Endometrial microvascular endothelial cells (primary cell): ENCODE results near the gene SLC4A5. TPM values are rescaled to one million over a fixed set of nuclear protein-coding genes. Genes with fewer than 3 reads are reported as not detected.
"Not testable (repeated sequence)": the region's sequence is repeated elsewhere in the genome, so short reads cannot be mapped to it uniquely, and the experiment has no call there.

Experiments used
- in situ Hi-C: cut with HindIII; loops from 2 replicates; pipeline ENCODE4 v1.10.0; 2017; ENCODE audit warnings: low sequenced_read_pairs, low pct_unique_long_range_greater_than_20kb; ENCODE audit errors: inconsistent ontology term
- total RNA-seq: library from RNA; depleted of rRNA; stranded (reverse); fragments of >200 nt; gene quantifications from one replicate; pipeline ENCODE4 v1.2.3, GENCODE V29; 2015; ENCODE audit errors: inconsistent ontology term

The SLC4A5 gene
- total RNA-seq, 1 donor from 2014 or later = 0.37 TPM

DNA sequence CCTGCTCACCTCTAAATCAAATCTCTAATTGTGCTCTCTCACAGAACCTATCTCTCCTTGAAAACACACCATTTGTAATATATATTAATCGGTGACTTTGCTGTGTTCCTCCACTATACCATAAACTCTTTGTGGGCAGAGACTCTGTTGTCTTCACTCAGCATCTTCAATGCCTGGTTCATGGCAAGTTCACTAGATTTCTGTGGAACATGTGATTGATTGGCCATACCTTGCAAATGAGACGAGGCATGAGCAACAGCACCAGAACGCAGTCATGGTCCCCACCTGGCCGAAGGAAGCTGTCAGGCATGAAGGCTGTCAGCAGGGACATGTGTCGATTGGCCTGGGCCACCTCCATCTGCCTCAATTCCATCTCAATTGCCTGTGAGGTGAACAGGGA, 25.3 kb upstream of the SLC4A5 start:
- in situ Hi-C loops = no loop called here

DNA sequence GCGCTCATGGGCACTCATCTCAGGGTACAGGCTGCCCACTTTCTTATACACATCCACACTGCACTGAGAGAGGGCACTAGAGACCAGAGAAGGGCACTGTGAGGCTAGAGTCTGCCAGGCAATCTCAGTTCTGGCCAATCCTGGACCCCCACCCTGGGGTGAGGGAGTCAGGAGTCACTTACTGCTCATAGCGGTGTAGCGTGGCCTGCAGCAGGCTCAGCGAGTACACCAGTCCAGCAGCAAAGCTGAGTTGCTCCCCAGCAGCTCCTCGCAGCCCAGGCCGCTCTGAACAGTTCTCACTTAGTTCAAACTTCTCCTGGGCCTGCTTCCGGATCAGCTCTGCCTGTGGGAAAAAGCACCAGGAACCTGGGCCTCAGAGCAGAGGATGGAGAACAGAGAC, 24.6 kb upstream of the SLC4A5 start:
- in situ Hi-C loops = no loop called here

DNA sequence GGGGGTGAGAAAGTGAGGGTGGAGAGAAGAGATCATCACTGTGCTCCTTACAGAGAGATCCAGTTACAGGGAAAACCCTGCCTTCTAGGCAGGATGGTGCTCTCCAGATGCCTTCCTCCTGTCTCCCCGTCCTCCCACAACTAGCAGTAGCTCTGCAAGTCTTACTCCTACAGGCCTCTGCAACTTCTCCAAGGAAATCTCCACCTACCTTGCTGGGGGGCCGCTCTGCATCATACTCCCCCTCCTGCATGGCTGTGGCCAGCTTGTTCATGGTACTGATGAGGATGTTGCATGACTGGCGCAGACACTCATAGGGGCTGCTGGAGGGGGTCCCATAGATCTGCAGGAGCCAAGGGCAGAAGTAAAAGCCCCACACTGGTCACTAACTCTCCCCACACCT, 22.8 kb upstream of the SLC4A5 start:
- in situ Hi-C loops = no loop called here

DNA sequence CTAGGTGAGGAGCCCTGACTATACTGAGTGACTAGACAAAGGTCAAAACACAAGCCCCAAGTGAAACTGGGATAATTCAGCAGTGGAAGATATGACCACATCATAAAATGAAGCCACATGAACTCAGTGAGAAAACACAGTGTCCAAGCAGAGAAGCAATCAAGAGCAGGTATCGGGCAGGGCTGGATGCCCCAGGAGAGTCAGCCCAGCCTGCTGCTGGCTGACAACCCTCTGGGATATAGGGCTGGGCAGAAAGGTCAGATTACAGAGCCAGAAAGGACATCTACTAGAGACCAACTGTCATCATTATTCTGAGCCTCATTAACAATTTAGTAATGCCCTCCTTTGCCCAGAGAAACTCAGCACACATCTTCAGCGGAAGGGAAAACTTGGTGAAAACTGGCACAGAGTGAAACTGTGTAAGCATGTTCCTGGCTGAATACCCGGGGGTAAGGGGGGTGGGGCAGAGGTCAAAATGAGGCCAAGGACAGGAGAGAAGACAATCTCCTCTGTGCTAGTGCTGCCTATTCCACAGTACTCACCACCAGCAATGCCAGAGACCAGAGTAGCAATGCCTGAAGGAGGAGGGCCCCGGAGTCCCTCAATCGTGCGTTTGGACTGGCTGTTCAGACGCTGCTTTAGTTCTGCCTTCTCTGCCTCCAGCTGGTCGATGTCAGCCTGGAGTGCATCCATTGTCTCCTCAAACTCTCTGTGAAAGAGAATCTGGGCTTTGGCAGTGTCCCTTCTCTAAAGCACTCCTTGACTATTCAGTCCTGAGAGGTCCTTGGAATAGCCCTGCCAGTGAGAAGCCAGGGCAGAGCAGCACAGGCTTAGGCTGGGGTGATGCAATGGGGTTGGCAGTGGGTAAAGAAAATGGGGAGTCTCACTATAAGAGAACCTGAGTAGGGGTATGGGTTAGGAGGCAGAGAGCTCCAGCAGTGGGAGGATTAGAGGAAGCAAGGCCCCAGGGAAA, 21.6 kb upstream of the SLC4A5 start:
- in situ Hi-C loops = no loop called here

DNA sequence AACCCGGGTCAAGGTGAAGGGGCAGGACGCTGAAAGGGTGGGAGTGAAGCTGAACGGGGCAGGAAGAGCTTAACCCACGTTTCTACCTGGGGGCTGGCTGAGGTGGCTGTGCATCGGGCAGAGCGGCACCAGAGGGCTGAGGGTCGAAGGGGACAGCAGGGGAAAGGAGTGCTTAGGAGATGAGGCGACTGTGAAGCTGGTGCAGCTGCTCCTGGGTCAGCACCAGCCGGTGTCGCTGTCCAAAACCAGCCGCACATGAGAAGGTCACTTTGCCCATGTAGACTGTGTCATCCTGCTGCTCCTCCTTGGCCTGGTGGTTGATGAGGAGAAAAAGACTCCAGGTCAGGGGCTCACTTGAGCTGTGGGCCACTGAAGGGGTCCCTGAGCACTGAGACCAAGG, 18.1 kb upstream of the SLC4A5 start:
- in situ Hi-C loops = no loop called here

DNA sequence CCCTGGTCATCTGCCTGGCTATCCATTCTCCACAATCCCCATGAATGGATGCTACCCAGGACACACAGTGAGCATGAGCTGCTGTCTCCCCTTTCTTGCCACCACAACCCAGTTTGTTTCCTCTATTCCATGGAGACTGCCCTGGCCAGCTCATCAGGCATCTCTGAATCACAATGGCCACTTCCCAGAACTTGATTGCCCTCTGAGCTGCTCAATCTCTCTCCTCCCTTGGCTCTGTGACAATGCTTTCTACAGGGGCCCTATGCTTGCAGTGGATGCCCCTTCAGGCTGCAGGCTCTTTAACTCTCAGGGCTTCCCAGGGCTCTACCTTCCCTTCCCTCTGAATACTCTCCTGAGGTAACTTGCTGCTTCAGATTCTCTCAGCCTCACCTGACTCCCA, 14.4 kb upstream of the SLC4A5 start:
- in situ Hi-C loops = no loop called here

DNA sequence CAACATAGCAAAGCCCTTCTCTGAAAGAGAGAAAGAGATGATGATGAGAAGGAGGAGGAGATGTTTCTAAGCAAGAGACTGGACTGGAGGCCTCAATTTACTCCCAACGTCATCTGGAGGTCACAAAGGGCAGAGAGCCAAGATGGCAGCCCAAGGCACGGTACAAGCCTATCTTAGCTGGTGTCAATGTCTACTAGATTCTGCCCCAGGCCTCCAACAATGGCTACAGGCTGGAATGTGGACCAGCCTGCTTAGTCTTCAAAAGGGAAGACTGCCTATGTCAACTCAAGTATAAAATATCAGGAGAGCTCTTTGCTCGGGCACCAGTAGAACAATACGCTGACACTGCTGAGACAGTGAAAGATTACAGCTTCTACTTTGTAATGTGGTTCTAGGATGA, 6.7 kb upstream of the SLC4A5 start:
- in situ Hi-C loops = no loop called here

DNA sequence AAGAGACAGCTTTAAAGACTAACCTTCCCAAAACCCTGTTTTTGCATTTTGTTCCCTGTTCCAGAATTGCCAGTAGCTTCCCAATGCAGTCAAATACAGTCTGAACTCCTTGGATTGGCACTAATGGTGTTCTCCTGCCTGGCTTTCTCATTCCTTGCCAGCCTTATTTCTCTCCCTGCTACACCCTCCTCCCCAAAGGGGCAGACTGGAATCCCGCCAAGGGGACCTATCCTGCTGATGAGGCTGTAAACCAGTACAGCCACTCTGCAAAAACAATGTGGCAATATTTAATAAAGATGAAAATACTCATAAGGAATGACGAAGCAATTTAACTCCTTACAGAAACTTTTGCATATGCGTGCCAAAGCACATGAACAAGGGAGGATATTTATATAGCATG, 4.5 kb upstream of the SLC4A5 start:
- in situ Hi-C loops = no loop called here

DNA sequence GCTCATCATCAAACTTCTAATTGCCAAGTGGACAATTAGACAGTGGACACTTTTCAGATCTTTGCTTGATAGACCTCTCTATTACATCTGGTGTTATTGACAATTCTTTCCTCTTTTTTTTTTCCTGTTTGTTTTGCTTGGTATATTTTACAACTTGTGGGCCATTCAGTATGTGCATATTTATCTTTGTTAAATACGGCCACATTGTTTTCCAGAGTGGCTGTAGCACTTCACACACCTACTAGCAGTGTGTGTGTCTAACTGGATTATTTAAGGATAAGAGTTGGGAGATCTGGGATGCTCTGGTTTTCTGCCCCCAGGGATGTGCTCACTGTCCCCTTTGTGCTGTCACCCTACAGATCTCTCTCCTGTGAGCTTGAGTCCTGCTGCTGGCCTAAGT, 4.1 kb upstream of the SLC4A5 start:
- in situ Hi-C loops = no loop called here

DNA sequence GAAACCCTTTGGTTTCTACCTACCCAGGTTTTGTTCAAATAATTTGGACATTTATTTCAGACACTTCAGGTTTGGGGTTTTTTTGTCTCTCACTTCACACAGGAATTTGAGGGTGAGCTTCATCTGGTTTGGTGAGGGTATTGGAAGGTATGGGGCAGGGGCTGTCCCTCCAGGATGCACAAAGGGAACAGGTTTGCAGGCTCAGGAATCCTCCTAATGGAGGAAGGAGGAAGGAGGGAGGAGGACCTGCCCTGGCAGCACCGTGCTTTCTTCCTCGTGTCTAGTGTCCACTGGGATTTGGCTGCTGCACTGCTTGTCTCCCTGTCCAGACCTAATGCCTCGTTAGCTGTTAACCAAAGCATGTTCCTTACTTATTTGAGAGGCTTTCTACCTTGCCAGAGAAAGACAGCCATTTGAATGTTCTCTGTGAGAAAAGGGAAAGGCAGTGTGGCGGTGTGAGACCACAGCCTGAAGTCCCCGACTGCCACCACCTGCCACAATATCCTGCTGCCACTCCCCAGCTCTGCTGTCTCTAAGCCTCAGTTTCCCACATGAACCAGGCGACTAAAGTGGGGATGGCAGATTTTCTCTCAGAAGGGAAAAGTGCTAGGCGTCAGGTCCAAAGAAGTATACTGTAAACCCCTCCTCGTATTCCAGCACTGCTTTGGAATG, 2.2 kb upstream of the SLC4A5 start:
- in situ Hi-C loops = no loop called here

DNA sequence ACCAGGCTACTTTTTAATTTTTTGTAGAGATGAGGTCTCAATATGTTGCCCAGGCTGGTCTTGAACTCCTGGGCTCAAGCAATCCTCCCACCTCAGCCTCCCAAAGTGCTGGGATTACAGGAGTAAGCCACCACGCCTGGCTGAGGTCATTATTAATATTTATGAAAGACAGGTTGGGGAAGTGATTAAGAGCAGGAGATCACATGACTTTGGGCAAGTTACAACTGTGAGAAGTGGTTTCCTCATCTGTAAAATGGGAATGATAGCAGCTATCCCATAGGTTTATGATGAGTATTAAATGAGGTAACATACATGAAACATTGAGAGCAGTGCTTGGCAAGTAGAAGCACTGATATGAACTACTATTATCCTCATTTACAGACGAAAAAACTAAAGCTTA, 7.0 kb downstream of the SLC4A5 start:
- in situ Hi-C loops = not testable (repeated sequence)

DNA sequence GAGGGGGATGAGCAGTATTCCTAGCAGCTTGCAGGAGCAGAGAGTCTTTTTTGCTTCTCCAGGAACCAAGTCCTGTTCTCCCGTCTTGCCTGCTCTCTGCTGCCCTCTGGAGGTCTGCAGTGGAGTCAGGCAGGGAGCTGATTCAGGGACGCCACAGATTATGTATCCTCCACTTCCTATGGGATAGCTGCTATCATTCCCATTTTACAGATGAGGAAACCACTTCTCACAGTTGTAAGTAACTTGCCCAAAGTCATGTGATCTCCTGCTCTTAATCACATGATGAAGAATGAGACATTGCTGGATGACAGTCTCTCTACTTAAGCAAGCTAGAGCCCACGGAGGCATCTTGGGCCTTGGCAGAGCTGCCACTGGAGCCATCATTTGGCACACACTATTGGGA, 8.3 kb downstream of the SLC4A5 start:
- in situ Hi-C loops = no loop called here

DNA sequence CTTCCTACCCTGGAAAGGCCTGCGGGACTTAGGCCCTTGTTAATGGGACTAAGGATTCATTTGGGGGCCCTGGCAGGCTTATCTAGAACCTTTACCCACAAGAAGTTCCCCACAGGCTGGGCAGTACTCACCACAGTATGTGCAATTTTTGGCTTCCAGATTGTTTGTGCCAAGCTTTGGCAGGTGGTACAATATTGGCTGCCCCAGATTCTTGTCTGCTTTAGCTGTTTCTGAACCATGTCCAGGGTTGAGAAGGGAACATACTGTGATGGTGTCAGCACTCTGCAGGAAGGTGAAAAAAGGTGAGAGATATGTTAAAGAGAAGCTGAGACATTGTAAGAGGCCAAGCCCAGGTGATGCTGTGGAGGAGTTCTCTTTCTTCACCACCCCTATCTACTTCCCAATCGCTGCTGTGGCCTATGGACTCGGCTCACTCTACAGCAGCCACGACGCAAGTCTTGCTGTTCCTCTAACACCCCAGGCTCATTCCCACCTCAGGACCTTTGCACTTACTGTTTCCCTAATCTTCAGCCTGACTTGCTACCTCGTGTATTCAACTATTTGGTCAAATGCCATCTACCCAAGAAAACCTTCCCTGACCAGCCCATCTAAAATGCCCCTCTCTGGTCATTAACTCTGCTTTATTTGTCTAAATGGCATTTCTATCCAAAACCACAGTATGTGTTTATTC, 9.2 kb downstream of the SLC4A5 start:
- in situ Hi-C loops = no loop called here

DNA sequence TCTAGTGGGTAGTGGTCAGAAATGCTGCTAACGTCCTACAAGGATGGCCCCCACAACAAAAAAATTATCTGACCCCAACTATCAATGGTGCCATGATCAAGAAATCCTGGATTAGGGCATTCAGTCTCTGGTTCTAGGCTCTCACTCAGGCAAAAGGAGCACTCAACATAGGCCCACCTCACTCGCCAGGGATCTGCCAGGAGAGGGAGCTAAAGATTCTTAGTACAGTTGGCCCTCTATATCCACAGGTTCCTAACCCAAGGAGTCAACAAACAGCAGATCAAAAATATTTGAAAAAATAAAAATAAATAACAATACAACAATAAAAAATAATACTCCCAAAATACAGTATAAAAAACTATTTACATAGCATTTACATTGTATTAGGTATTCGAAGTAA, 10.0 kb downstream of the SLC4A5 start:
- in situ Hi-C loops = no loop called here

DNA sequence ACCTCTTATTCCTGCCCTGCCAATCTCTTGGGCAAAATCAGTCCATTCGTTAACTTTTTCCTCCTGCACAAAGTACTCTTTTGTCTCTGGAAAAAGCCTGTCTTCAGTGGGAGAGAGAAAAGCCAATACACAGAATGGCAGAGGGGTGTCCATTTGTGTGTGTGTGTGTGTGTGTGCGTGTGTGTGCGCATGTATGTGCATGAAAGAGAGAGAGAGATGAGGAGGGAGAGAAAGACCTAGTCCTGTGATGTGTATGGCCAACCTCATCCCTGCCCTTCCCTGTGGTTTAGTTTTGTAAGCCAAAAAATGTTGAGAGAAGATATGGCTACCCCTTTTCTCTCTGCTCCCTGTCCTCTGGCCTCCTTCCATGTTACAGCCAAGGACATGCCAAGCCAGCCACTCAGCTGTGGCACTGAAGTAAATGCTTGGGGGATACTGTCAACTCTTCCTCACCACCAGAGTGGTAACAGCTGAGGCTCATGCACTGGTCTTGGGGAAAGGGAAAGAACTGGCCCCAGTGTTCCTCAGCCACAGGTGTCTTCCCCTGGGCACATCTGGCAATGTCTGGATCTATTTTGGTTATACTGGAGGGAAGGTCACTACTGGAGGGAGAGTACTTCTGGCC, 10.6 kb downstream of the SLC4A5 start:
- in situ Hi-C loops = no loop called here

DNA sequence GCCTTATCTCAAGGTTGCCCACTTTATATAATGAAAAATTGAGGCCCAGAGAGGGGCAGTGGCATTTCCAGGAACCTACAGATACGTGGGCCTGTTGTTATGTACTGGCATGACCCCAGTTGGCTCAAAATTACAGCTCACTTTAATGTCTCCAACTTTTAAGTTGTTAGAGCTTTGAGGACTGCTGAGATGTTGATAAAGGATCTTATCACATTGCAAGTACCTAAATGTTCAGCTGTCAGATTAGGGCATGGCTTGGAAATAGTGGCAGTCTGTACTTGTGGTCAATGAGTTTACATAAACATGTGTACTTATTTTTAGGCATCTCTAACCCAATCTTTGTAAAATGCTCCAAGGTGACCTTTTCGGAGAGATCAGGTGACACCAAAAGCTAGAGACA, 14.6 kb downstream of the SLC4A5 start:
- in situ Hi-C loops = no loop called here

DNA sequence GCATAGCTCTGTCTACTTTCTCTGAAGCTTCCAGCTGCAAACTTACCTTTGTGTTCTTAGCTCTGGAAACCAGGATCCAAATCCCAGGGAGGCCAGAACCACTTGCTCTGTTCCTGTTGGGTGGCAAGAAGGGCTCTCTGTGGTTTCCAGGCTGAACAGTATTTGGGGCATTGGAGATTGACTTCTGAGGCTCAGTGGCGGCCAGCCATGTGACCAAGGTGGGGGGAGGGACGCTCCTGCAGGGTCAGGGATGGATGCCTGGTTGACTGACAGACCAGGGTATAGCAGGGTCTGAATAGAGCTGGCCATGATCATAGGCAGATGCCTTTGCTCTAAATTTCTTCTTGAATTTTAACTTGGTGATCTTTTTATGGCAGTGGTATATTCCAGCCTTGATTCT, 15.1 kb downstream of the SLC4A5 start:
- in situ Hi-C loops = no loop called here

DNA sequence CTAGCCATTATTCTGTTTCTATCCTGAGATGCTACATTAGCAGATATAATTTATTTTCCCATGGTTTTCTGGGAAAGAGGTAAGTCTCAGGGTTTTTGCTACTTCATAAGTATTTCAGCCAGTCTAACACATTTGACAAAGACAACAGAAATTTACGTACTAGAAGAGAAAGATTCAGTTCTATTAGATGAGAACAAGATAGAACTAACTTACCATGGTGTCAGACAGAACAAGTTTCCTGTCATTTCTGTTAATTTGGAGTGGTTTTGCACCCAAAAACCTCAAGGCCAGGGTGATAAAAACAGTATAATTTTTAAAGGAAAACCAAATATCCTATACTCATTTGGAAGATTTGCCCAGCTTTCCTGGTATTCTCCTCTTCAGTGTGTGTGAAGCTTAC, 15.6 kb downstream of the SLC4A5 start:
- in situ Hi-C loops = no loop called here

DNA sequence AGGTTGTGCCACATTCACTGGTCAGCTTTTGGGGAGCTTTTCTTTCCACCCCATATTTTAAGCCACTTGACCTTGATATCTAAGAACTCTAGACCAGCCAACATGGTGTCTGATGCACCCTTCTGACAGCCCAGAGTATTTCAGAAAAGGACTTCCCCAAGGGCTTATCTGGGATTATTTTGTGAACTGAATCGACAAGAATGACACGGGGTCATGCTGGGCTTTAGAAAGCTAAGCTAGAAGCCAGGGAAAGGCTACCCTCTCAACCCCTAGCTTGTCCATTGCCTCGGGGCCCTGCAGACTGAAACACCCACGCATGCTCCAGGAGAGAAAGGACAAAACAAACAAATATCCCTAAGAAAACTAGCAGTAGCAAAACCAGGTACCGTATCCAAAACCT, 16.0 kb downstream of the SLC4A5 start:
- in situ Hi-C loops = no loop called here
